Neural cell (in vitro differentiated cells): ENCODE results near the gene KRT12.

Source experiments
- POLR2AphosphoS5 ChIP-seq: IDR thresholded peaks from 2 replicates; pipeline ENCODE4 v1.6.1; 2012
- SMC3 ChIP-seq: fragments of 450-650 bp; conservative IDR thresholded peaks from 2 replicates; pipeline ENCODE4 v1.6.1; 2014; ENCODE audit warnings: antibody characterized with exemption, mild to moderate bottlenecking, moderate library complexity; ENCODE audit not compliant: poor library complexity
- TF ChIP-seq, protein P1 (sequence below): fragments of 450-650 bp; IDR thresholded peaks from 2 replicates; pipeline ENCODE4 v1.5.1; 2014; ENCODE audit warnings: antibody characterized with exemption, mild to moderate bottlenecking, moderate library complexity; ENCODE audit not compliant: poor library complexity, severe bottlenecking

DNA sequence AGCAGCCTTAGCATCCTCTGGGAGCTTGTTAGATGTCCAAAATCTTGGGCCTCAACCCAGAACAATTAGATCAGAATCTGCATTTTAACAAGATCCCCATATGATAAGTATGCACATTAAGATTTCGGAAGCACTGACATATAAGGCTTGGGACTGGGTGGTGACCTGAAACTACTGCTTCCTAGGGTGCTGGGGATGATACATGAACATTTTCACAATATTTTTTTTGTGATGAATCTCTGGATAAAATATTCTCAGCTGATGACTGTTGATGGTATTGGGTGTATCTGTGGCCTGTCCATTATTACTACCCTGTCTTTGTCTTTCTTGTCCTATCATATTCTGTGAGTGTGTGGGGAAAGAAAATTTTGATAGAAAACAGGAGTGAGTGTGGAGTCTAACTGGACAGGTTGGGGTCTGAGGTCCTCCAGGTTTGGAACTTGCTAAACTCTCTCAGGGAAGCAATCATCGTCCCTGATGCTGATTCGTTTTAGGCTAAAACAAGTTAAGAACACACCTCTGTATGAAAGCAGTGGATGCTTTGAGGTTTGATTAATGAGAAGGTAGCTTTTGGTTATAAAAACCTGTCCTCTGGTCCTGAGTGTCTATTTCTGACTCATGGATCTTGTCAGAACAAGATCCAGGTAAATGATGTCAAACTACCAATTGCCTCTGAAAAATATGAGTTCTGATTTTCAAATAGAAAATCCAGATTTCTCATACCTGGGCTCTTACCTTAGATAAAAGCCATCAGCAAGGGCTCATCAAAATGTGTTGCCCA lies 47.2 kb upstream of the KRT12 start:
- TF ChIP-seq, protein P1, sequence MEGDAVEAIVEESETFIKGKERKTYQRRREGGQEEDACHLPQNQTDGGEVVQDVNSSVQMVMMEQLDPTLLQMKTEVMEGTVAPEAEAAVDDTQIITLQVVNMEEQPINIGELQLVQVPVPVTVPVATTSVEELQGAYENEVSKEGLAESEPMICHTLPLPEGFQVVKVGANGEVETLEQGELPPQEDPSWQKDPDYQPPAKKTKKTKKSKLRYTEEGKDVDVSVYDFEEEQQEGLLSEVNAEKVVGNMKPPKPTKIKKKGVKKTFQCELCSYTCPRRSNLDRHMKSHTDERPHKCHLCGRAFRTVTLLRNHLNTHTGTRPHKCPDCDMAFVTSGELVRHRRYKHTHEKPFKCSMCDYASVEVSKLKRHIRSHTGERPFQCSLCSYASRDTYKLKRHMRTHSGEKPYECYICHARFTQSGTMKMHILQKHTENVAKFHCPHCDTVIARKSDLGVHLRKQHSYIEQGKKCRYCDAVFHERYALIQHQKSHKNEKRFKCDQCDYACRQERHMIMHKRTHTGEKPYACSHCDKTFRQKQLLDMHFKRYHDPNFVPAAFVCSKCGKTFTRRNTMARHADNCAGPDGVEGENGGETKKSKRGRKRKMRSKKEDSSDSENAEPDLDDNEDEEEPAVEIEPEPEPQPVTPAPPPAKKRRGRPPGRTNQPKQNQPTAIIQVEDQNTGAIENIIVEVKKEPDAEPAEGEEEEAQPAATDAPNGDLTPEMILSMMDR, result no peak
- TF ChIP-seq POLR2AphosphoS5, result no peak
- TF ChIP-seq SMC3, result no peak
